SK-N-SH treated with all-trans-retinoic acid at 6 μM for 48 hours (cell line): Measurements from ENCODE around the gene DGKH.

Source experiments
- ATAC-seq: fragments of 200-7000 bp; cut with Tn5 transposase; 3 replicates; pipeline ENCODE4 v1.9.1; 2020; ENCODE audit warnings: mild to moderate bottlenecking, moderate library complexity
- ARNTL ChIP-seq: fragments of 450-650 bp; formaldehyde crosslinking; IDR thresholded peaks from 2 replicates; pipeline ENCODE4 v1.5.0; 2020; ENCODE audit warnings: low read depth, mild to moderate bottlenecking, moderate library complexity, borderline replicate concordance
- BACH2 ChIP-seq: fragments of 250-450 bp; sonication (Bioruptor Pico); IDR thresholded peaks from 2 replicates; pipeline ENCODE4 v1.9.0; 2021; ENCODE audit warnings: mild to moderate bottlenecking, borderline replicate concordance
- CSDC2 ChIP-seq: fragments of 250-450 bp; sonication (Bioruptor Pico); IDR thresholded peaks from 2 replicates; pipeline ENCODE4 v1.5.0; 2020; ENCODE audit warnings: mild to moderate bottlenecking, moderate library complexity
- ESRRG ChIP-seq: fragments of 250-450 bp; sonication (Bioruptor Pico); IDR thresholded peaks from 2 replicates; pipeline ENCODE4 v1.6.1; 2021; ENCODE audit warnings: mild to moderate bottlenecking
- GLIS3 ChIP-seq: fragments of 250-450 bp; sonication (Bioruptor Pico); IDR thresholded peaks from 2 replicates; pipeline ENCODE4 v1.5.0; 2020; ENCODE audit warnings: mild to moderate bottlenecking, moderate library complexity
- ISL1 ChIP-seq: fragments of 250-450 bp; sonication (Bioruptor Pico); IDR thresholded peaks from 2 replicates; pipeline ENCODE4 v2.1.2; 2022; ENCODE audit warnings: mild to moderate bottlenecking, moderate library complexity
- PPARA ChIP-seq: fragments of 250-450 bp; sonication (Bioruptor Pico); IDR thresholded peaks from 2 replicates; pipeline ENCODE4 v1.5.0; 2020; ENCODE audit warnings: mild to moderate bottlenecking, borderline replicate concordance
- RARB ChIP-seq: fragments of 250-450 bp; sonication (Bioruptor Pico); IDR thresholded peaks from 2 replicates; pipeline ENCODE4 v1.8.0; 2021; ENCODE audit warnings: mild to moderate bottlenecking, moderate library complexity
- SNAI2 ChIP-seq: fragments of 250-450 bp; sonication (Bioruptor Pico); IDR thresholded peaks from 2 replicates; pipeline ENCODE4 v1.5.0; 2020; ENCODE audit warnings: mild to moderate bottlenecking, moderate library complexity
- TCF4 ChIP-seq: fragments of 250-450 bp; sonication (Bioruptor Pico); IDR thresholded peaks from 2 replicates; pipeline ENCODE4 v1.8.0; 2021; ENCODE audit warnings: mild to moderate bottlenecking, moderate library complexity, borderline replicate concordance
- TOX ChIP-seq: fragments of 250-450 bp; sonication (Bioruptor Pico); IDR thresholded peaks from 2 replicates; pipeline ENCODE4 v1.8.0; 2021; ENCODE audit warnings: mild to moderate bottlenecking, moderate library complexity, borderline replicate concordance
- ZC3H10 ChIP-seq: fragments of 250-450 bp; sonication (Bioruptor Pico); IDR thresholded peaks from 2 replicates; pipeline ENCODE4 v1.5.1; 2021; ENCODE audit warnings: mild to moderate bottlenecking, moderate library complexity
- ZFP3 ChIP-seq: fragments of 250-450 bp; sonication (Bioruptor Pico); IDR thresholded peaks from 2 replicates; pipeline ENCODE4 v1.5.0; 2020; ENCODE audit warnings: mild to moderate bottlenecking, moderate library complexity
- ZFP30 ChIP-seq: fragments of 450-650 bp; formaldehyde crosslinking; IDR thresholded peaks from 2 replicates; pipeline ENCODE4 v1.5.0; 2022; ENCODE audit warnings: mild to moderate bottlenecking, moderate library complexity
- ZNF565 ChIP-seq: fragments of 450-650 bp; formaldehyde crosslinking; conservative IDR thresholded peaks from 2 replicates; pipeline ENCODE4 v1.5.0; 2020; ENCODE audit warnings: low read depth, mild to moderate bottlenecking, moderate library complexity
- ZNF70 ChIP-seq: fragments of 450-650 bp; formaldehyde crosslinking; IDR thresholded peaks from 2 replicates; pipeline ENCODE4 v1.5.0; 2020; ENCODE audit warnings: mild to moderate bottlenecking, moderate library complexity
- ZNF8 ChIP-seq: fragments of 450-650 bp; formaldehyde crosslinking; IDR thresholded peaks from 2 replicates; pipeline ENCODE4 v1.5.0; 2020; ENCODE audit warnings: mild to moderate bottlenecking, moderate library complexity
- TF ChIP-seq, protein P1 (sequence below): fragments of 250-450 bp; sonication (Bioruptor Pico); IDR thresholded peaks from 2 replicates; pipeline ENCODE4 v1.5.0; 2020; ENCODE audit warnings: mild to moderate bottlenecking, moderate library complexity
- TF ChIP-seq, protein P2 (sequence below): fragments of 250-450 bp; sonication (Bioruptor Pico); IDR thresholded peaks from 2 replicates; pipeline ENCODE4 v1.8.0; 2020; ENCODE audit warnings: mild to moderate bottlenecking, moderate library complexity, borderline replicate concordance
- TF ChIP-seq, protein P3 (sequence below): fragments of 250-450 bp; sonication (Bioruptor Pico); IDR thresholded peaks from 2 replicates; pipeline ENCODE4 v1.8.0; 2021; ENCODE audit warnings: low read depth, mild to moderate bottlenecking, moderate library complexity, borderline replicate concordance
- TF ChIP-seq, protein P4 (sequence below): fragments of 250-450 bp; sonication (Bioruptor Pico); IDR thresholded peaks from 2 replicates; pipeline ENCODE4 v1.5.1; 2021; ENCODE audit warnings: mild to moderate bottlenecking, moderate library complexity
- TF ChIP-seq, protein P5 (sequence below): fragments of 250-450 bp; sonication (Bioruptor Pico); IDR thresholded peaks from 2 replicates; pipeline ENCODE4 v1.5.1; 2020; ENCODE audit warnings: low read depth, mild to moderate bottlenecking, moderate library complexity

Gene DGKH

DNA sequence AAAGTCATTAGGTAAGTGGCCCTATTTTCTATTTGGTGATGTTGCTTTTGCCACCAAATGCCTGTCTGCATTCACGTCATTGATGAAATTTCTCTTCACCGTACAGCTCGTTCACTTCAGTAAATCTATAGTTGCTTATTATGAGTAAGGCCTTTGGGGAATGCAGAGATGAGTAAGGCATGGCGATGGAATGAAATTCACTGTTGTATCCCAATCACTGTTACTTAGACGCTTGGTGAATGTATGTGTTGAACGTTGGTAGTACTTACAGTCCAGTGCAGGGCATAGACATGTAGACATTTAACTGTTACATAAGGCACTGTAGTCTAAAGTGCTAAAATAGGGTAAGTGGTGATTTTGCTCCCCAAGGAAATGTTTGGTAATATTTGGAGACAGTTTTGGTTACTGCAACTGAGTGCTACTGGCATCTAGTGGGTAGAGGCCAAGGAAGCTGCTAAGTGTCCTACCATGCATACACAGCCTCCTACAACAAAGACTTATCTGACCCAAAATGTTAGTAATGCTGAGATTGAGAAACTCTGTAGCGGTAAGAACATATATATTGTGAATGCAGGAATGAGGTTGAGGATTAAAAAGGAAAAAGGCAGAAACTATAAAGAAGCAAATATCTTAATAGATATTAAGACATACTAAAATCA lies 229.3 kb downstream of the DGKH start:
- TF ChIP-seq CSDC2 = no peak
- no peak for TF ChIP-seq ISL1 (CRISPR knock-in tag)
- TF ChIP-seq, protein P1, sequence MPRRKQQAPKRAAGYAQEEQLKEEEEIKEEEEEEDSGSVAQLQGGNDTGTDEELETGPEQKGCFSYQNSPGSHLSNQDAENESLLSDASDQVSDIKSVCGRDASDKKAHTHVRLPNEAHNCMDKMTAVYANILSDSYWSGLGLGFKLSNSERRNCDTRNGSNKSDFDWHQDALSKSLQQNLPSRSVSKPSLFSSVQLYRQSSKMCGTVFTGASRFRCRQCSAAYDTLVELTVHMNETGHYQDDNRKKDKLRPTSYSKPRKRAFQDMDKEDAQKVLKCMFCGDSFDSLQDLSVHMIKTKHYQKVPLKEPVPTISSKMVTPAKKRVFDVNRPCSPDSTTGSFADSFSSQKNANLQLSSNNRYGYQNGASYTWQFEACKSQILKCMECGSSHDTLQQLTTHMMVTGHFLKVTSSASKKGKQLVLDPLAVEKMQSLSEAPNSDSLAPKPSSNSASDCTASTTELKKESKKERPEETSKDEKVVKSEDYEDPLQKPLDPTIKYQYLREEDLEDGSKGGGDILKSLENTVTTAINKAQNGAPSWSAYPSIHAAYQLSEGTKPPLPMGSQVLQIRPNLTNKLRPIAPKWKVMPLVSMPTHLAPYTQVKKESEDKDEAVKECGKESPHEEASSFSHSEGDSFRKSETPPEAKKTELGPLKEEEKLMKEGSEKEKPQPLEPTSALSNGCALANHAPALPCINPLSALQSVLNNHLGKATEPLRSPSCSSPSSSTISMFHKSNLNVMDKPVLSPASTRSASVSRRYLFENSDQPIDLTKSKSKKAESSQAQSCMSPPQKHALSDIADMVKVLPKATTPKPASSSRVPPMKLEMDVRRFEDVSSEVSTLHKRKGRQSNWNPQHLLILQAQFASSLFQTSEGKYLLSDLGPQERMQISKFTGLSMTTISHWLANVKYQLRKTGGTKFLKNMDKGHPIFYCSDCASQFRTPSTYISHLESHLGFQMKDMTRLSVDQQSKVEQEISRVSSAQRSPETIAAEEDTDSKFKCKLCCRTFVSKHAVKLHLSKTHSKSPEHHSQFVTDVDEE (CRISPR knock-in tag) = no peak
- TF ChIP-seq ZNF70 (CRISPR knock-in tag) = no peak
- no peak for TF ChIP-seq ZNF565 (CRISPR knock-in tag)
- no peak for TF ChIP-seq ZFP3 (CRISPR knock-in tag)
- TF ChIP-seq, protein P2, sequence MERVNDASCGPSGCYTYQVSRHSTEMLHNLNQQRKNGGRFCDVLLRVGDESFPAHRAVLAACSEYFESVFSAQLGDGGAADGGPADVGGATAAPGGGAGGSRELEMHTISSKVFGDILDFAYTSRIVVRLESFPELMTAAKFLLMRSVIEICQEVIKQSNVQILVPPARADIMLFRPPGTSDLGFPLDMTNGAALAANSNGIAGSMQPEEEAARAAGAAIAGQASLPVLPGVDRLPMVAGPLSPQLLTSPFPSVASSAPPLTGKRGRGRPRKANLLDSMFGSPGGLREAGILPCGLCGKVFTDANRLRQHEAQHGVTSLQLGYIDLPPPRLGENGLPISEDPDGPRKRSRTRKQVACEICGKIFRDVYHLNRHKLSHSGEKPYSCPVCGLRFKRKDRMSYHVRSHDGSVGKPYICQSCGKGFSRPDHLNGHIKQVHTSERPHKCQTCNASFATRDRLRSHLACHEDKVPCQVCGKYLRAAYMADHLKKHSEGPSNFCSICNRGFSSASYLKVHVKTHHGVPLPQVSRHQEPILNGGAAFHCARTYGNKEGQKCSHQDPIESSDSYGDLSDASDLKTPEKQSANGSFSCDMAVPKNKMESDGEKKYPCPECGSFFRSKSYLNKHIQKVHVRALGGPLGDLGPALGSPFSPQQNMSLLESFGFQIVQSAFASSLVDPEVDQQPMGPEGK = no peak
- TF ChIP-seq ZC3H10 = no peak
- no peak for TF ChIP-seq ARNTL (CRISPR knock-in tag)
- TF ChIP-seq PPARA (CRISPR knock-in tag) = no peak
- TF ChIP-seq SNAI2 (CRISPR knock-in tag) = no peak
- TF ChIP-seq TOX (CRISPR knock-in tag) = no peak
- TF ChIP-seq ZNF8 (CRISPR knock-in tag) = no peak
- no peak for TF ChIP-seq ZFP30 (CRISPR knock-in tag)
- TF ChIP-seq, protein P3, sequence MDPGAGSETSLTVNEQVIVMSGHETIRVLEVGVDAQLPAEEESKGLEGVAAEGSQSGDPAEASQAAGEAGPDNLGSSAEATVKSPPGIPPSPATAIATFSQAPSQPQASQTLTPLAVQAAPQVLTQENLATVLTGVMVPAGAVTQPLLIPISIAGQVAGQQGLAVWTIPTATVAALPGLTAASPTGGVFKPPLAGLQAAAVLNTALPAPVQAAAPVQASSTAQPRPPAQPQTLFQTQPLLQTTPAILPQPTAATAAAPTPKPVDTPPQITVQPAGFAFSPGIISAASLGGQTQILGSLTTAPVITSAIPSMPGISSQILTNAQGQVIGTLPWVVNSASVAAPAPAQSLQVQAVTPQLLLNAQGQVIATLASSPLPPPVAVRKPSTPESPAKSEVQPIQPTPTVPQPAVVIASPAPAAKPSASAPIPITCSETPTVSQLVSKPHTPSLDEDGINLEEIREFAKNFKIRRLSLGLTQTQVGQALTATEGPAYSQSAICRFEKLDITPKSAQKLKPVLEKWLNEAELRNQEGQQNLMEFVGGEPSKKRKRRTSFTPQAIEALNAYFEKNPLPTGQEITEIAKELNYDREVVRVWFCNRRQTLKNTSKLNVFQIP (CRISPR knock-in tag) = no peak
- TF ChIP-seq RARB = no peak
- TF ChIP-seq, protein P4, sequence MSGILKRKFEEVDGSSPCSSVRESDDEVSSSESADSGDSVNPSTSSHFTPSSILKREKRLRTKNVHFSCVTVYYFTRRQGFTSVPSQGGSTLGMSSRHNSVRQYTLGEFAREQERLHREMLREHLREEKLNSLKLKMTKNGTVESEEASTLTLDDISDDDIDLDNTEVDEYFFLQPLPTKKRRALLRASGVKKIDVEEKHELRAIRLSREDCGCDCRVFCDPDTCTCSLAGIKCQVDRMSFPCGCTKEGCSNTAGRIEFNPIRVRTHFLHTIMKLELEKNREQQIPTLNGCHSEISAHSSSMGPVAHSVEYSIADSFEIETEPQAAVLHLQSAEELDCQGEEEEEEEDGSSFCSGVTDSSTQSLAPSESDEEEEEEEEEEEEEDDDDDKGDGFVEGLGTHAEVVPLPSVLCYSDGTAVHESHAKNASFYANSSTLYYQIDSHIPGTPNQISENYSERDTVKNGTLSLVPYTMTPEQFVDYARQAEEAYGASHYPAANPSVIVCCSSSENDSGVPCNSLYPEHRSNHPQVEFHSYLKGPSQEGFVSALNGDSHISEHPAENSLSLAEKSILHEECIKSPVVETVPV (CRISPR knock-in tag) = no peak
- TF ChIP-seq, protein P5, sequence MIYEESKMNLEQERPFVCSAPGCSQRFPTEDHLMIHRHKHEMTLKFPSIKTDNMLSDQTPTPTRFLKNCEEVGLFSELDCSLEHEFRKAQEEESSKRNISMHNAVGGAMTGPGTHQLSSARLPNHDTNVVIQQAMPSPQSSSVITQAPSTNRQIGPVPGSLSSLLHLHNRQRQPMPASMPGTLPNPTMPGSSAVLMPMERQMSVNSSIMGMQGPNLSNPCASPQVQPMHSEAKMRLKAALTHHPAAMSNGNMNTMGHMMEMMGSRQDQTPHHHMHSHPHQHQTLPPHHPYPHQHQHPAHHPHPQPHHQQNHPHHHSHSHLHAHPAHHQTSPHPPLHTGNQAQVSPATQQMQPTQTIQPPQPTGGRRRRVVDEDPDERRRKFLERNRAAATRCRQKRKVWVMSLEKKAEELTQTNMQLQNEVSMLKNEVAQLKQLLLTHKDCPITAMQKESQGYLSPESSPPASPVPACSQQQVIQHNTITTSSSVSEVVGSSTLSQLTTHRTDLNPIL (CRISPR knock-in tag) = no peak
- TF ChIP-seq BACH2 (CRISPR knock-in tag) = no peak
- no peak for ATAC-seq

DNA sequence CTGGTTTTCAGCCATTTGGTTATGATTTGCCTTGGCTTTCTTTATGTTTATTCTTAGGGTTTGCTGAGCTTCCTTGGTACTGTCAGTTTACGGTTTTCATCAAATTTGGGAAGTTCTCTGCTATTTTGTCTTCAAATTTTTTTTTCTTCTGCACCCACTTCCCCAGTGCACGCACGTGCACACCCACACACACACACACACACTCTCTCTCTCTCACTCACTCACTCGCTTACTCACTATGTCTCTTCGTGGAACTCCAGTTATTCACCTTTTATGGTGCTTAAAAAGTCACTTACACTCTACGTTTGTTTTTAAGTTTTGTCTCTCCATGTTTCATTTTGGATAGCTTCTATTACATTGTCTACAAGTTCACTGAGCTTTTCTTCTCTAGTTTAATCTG lies 230.6 kb downstream of the DGKH start:
- ATAC-seq = no peak
- TF ChIP-seq ZNF8 (CRISPR knock-in tag) = no peak
- no peak for TF ChIP-seq TCF4 (CRISPR knock-in tag)
- TF ChIP-seq, protein P5 (CRISPR knock-in tag) = no peak
- no peak for TF ChIP-seq ESRRG (CRISPR knock-in tag)
- TF ChIP-seq, protein P1 (CRISPR knock-in tag) = no peak
- TF ChIP-seq ZNF565 (CRISPR knock-in tag) = no peak
- TF ChIP-seq, protein P2 = no peak
- no peak for TF ChIP-seq SNAI2 (CRISPR knock-in tag)
- no peak for TF ChIP-seq GLIS3 (CRISPR knock-in tag)
- no peak for TF ChIP-seq ZNF70 (CRISPR knock-in tag)
- no peak for TF ChIP-seq CSDC2
- TF ChIP-seq BACH2 (CRISPR knock-in tag) = no peak
